ENCODE data around the gene FGF18. TPM values are rescaled to one million over a fixed set of nuclear protein-coding genes. Genes with fewer than 3 reads are reported as not detected.

FGF18 gene
- polyA plus RNA-seq, 1 experiment = not detected

DNA sequence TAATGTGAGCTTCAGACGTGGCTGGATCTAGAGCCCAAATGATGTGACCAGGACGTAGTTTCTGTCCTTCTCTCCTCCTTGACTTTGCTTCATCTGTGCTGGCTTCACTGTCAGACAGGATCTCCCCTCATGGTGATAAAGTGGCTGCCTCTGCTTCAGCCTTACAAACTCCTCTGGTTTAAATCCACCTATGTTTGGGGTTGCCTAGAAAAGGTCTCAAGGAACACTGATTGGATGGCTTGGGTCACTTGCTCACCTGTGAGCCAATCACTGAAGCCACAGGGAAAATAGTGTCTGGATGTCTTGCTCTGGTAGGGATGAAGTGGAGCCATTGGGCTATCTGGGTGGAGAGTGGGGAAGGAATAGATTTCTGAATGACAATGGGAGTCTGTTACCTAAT, 36.1 kb downstream of the FGF18 start:
- ChIA-PET CTCF (no interaction called here), POLR2A (no interaction called here)
- Histone ChIP-seq H3K27me3 (ENCODE audit: control insufficient read depth, insufficient read depth, low read length) (no peaks in the 10 kb centered on the region; the same call in none of the 2 replicates), H3K36me3 (ENCODE audit: control insufficient read depth, insufficient read depth, low read length) (no peaks in the 10 kb centered on the region), H3K4me3 (ENCODE audit: low read depth, low read length) (no peak overlapping the region)
- DNase-seq (ENCODE audit: low read depth) = no peak
- TF ChIP-seq, protein P1, sequence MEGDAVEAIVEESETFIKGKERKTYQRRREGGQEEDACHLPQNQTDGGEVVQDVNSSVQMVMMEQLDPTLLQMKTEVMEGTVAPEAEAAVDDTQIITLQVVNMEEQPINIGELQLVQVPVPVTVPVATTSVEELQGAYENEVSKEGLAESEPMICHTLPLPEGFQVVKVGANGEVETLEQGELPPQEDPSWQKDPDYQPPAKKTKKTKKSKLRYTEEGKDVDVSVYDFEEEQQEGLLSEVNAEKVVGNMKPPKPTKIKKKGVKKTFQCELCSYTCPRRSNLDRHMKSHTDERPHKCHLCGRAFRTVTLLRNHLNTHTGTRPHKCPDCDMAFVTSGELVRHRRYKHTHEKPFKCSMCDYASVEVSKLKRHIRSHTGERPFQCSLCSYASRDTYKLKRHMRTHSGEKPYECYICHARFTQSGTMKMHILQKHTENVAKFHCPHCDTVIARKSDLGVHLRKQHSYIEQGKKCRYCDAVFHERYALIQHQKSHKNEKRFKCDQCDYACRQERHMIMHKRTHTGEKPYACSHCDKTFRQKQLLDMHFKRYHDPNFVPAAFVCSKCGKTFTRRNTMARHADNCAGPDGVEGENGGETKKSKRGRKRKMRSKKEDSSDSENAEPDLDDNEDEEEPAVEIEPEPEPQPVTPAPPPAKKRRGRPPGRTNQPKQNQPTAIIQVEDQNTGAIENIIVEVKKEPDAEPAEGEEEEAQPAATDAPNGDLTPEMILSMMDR (IDR thresholded peaks at IDR 0.05; ENCODE audit: insufficient read depth, low read depth, low read length) = no peak

DNA sequence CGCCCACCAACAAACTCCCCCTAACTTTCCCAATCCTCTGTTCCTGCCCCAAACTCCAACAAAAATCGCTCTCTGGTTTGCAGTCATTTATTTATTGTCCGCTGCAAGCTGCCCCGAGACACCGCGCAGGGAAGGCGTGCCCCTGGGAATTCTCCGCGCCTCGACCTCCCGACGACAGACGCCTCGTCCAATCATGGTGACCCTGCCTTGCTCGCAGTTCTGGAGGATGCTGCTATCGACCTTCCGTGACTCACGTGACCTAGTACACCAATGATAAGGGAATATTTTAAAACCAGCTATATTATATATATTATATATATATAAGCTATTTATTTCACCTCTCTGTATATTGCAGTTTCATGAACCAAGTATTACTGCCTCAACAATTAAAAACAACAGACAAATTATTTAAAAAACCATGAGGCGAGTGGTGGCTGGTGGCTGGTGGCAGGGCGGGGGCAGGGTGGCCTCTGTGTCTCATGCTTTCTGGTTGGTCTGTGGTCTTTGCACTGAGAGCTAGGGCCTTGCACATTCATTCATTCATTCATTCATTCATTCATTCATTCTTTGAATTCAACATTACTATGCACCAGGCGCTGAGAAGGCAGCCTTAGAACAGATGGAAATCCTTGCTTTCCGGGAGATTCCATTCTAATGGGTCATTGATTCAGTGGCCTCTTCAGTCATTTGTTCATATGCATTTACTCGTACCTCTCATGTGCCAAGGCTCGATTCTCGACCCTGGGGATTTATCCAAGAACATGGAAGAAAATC, 37.9 kb downstream of the FGF18 start:
- CTCF ChIA-PET = no interaction called here
- no peaks in the 10 kb centered on the region; the same call in none of the 2 replicates for H3K27me3 ChIP-seq (ENCODE audit: control insufficient read depth, insufficient read depth, low read length)
- POLR2A ChIA-PET = no interaction called here

DNA sequence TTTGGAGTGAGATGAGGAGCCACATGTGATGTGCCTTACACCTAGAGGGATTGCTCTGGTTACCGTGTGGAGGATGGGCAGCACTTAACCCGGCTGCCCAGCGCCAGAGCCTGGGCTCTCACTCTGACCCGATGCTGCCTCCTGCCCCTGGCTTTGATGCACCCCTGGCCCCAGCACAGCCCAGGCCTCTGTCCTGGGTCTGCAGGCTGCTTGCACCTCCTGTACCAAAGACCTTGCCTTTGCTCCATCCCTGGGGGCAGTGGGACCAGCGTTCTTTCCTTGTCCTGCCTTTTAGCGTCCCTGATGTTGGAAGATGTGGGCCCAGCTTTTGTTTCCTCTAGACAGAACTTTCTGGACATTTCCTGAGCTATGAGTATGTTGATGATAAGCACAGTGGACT, 40.4 kb downstream of the FGF18 start:
- DNase-seq (ENCODE audit: low read depth) = no peak
- POLR2A ChIA-PET = no interaction called here
- H3K36me3 ChIP-seq (ENCODE audit: control insufficient read depth, insufficient read depth, low read length) = no peaks in the 10 kb centered on the region
- no peak overlapping the region for H3K4me3 ChIP-seq (ENCODE audit: low read depth, low read length)
- TF ChIP-seq, protein P1 (IDR thresholded peaks at IDR 0.05; ENCODE audit: insufficient read depth, low read depth, low read length) = no peak
- H3K27me3 ChIP-seq (ENCODE audit: control insufficient read depth, insufficient read depth, low read length) = peaks cover 6% of the 10 kb centered on the region
- CTCF ChIA-PET = no interaction called here

More for the DNA sequence above, 37.9 kb downstream of the FGF18 start:
- TF ChIP-seq, protein P1 (IDR thresholded peaks at IDR 0.05; ENCODE audit: insufficient read depth, low read depth, low read length) = no peak
- H3K4me3 ChIP-seq (ENCODE audit: low read depth, low read length) = no peak overlapping the region
- no peaks in the 10 kb centered on the region for H3K36me3 ChIP-seq (ENCODE audit: control insufficient read depth, insufficient read depth, low read length)
- DNase-seq (ENCODE audit: low read depth) = no peak

DNA sequence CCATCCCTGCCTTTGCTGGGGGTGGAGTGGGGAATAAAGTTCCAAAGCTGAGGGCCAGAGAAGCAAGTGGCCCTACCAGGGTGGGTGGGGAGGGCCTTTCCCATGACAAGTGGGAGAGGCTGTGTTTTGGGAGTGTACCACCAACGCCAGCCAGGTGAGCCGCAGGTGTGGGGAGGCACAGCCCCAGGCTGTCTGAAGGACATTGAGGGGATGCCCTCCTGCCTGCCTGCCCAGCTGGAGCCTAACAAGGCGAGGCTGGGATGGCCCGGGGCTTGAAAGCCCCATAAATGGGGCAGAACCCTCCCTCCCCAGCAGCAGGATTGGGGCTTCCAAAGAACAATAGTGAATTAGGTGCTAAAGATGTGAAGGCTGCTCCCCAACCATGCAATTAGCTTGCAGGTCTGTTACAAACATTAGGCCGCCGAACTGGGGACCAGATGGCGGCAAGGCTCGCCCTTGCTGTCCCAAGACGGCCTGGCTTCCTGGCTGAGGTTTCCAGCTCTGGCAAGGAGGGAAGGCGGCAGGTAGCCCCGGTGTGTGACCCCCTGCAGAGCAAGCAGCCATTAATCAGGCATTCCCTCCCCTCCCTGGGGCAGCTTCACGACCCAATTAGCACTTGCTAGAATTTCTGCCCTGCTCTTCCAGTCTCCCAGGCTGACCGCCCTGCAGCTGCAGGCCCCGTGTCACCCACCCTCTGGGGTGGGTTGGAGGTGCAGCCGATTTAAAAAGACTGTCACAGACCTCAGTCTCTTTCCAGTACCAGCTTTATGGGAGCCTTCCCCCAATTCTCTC, 42.9 kb downstream of the FGF18 start:
- Histone ChIP-seq H3K36me3 (ENCODE audit: control insufficient read depth, insufficient read depth, low read length) (no peaks in the 10 kb centered on the region), H3K27me3 (ENCODE audit: control insufficient read depth, insufficient read depth, low read length) (peaks cover 8% of the 10 kb centered on the region), H3K4me3 (ENCODE audit: low read depth, low read length) (no peak overlapping the region)
- DNase-seq (ENCODE audit: low read depth) = no peak
- TF ChIP-seq, protein P1 (IDR thresholded peaks at IDR 0.05; ENCODE audit: insufficient read depth, low read depth, low read length) = no peak
- POLR2A ChIA-PET = no interaction called here
- CTCF ChIA-PET = interaction anchor here (1.1 to 1.7 kb wide), 3 partner anchors 8 to 44 kb away, joined by 3 to 4 read pairs (median 3); no protein-coding TSS in a partner anchor
